ENCODE measurements around the gene IPO5. TPM values are rescaled to one million over a fixed set of nuclear protein-coding genes. Genes with fewer than 3 reads are reported as not detected.
A peak's percentile ranks its signal among the peaks of the same experiment; 100 is the strongest.

The IPO5 gene
- total and polyA plus RNA-seq, 2 of the 4 experiments (the other 2 are of a cell fraction) = 89.2 to 270 TPM

GRCh38 chr13:98004107-98004506 lies 50.6 kb downstream of the IPO5 start:
- peak overlapping the region; percentile 86 for H2BK120ac ChIP-seq (ENCODE audit: low read depth, low read length)
- peak overlapping the region; percentile 35 for H3K14ac ChIP-seq (replicated peaks; ENCODE audit: low read depth, low read length)
- H2AK9ac ChIP-seq (replicated peaks; ENCODE audit: low read depth, low read length, poor library complexity) = peak overlapping the region; percentile 47
- peaks cover 26 to 35% of the 10 kb centered on the region in 2 experiments; a peak in 3 of 4 replicates for H3K79me1 ChIP-seq (ENCODE audit: low read depth in 1 of 2, low read length in 2 of 2)
- ATAC-seq (ENCODE audit: low read depth) (peak; percentile 98), DNase-seq (peak; percentile 94)
- H3K56ac ChIP-seq (ENCODE audit: extremely low read depth, insufficient read depth, low read length) = no peak overlapping the region; the same call in 1 of the 2 replicates
- no peak overlapping the region for H3K4me3 ChIP-seq (ENCODE audit: insufficient read depth, low read depth, low read length)
- peak overlapping the region; percentile 37 for H2AFZ ChIP-seq (replicated peaks; ENCODE audit: low read length, poor library complexity)
- H4K5ac ChIP-seq (ENCODE audit: low read depth, low read length) = peak overlapping the region; percentile 82
- H3K23ac ChIP-seq (ENCODE audit: low read depth, low read length) = peak overlapping the region; percentile 42; the same call in 1 of the 2 replicates
- H4K20me1 ChIP-seq (ENCODE audit: insufficient read depth, low read length) = peaks cover 5% of the 10 kb centered on the region
- H4K8ac ChIP-seq (ENCODE audit: low read depth in 2 of 2, low read length in 2 of 2) = peak overlapping the region; percentile 6 to 65; a peak in 3 of 4 replicates
- peak overlapping the region; percentile 76; the same call in 1 of the 3 replicates for H2BK15ac ChIP-seq (ENCODE audit: low read depth, low read length)
- H3K36me3 ChIP-seq (ENCODE audit: control insufficient read depth, insufficient read depth, low read length) = peaks cover 46% of the 10 kb centered on the region
- WGBS, 2 experiments (ENCODE audit: extremely low coverage in 2 of 2, insufficient read length in 1 of 2) = 4% methylated on average over 3 of the region's 3 CpGs; no CpG with 5 or more reads in 1 of the 2 experiments
- peak overlapping the region; percentile 96 for H2BK5ac ChIP-seq (ENCODE audit: low read depth, low read length, poor library complexity, severe bottlenecking)
- in situ Hi-C loops (cut with MboI; ENCODE audit: low sequenced_read_pairs) = loop anchor here (10.0 kb wide), 1 partner anchor 391 kb away; no protein-coding TSS in a partner anchor
- peak overlapping the region; percentile 43 for H3K4me2 ChIP-seq (ENCODE audit: low read depth, low read length)
- peak overlapping the region; percentile 79 for H3K18ac ChIP-seq (ENCODE audit: low read depth, low read length)
- H3K9ac ChIP-seq (ENCODE audit: low read depth, low read length) = no peak overlapping the region
- intact Hi-C loops (cut with micrococcal nuclease) = loop anchor here (1.0 to 10.0 kb wide), 2 partner anchors 149 to 371 kb away; no protein-coding TSS in a partner anchor
- no peaks in the 10 kb centered on the region for H3K9me3 ChIP-seq (ENCODE audit: control insufficient read depth, insufficient read depth, low read length)
- H3K27ac ChIP-seq (ENCODE audit: insufficient read depth, low read length) = peak overlapping the region; percentile 79
- H3K4me1 ChIP-seq (ENCODE audit: control insufficient read depth, insufficient read depth, low read length) = peaks cover 8% of the 10 kb centered on the region
- peak overlapping the region; percentile 92 for H2BK20ac ChIP-seq (ENCODE audit: low read depth, low read length)
- dilution Hi-C loops (cut with HindIII; ENCODE audit: low sequenced_read_pairs, unreplicated experiment) = no loop called here
- no TSS peak for BruUV-seq (replicated peaks)
- peak overlapping the region; percentile 67 for H4K91ac ChIP-seq (ENCODE audit: insufficient read depth, low read depth, low read length)
- H3K27me3 ChIP-seq (ENCODE audit: control insufficient read depth, insufficient read depth, low read length) = no peaks in the 10 kb centered on the region
- ChIA-PET CTCF (no interaction called here), POLR2A (ENCODE audit: unreplicated experiment) (no interaction called here)
- H3K9me1 ChIP-seq (ENCODE audit: insufficient read depth, low read length) = peaks cover 18% of the 10 kb centered on the region
- H2AK5ac ChIP-seq (ENCODE audit: low read depth, low read length) = peak overlapping the region; percentile 92
- peak overlapping the region; percentile 86 for H3K4ac ChIP-seq (ENCODE audit: low read depth, low read length)
- TF ChIP-seq POLR2A (IDR thresholded peaks at IDR 0.05; ENCODE audit: low read depth, low read length) = no peak
- TF ChIP-seq USF2 (IDR thresholded peaks at IDR 0.05; ENCODE audit: low read depth, low read length) = no peak
- peak; percentile 55; the same call in 1 of the 2 replicates for TF ChIP-seq FOS (IDR thresholded peaks at IDR 0.05; ENCODE audit: low read depth, low read length)
- TF ChIP-seq RFX5 (IDR thresholded peaks at IDR 0.05; ENCODE audit: low read depth, low read length) = no peak
- no peak for TF ChIP-seq CHD1 (IDR thresholded peaks at IDR 0.05; ENCODE audit: low read depth, low read length)
- TF ChIP-seq MAFK (IDR thresholded peaks at IDR 0.05; ENCODE audit: low read depth, low read length) = peak; percentile 25; the same call in 1 of the 2 replicates
- TF ChIP-seq MXI1 (IDR thresholded peaks at IDR 0.05; ENCODE audit: borderline replicate concordance, low read depth, low read length) = no peak
- peak; percentile 28 for TF ChIP-seq RCOR1 (IDR thresholded peaks at IDR 0.05; ENCODE audit: insufficient replicate concordance, low read length)
- no peak for TF ChIP-seq CTCF (conservative IDR thresholded peaks at IDR 0.05; ENCODE audit: low read depth, low read length)
- TF ChIP-seq NFE2L2 (IDR thresholded peaks at IDR 0.05; ENCODE audit: low read depth, low read length) = peak; percentile 8; the same call in 1 of the 2 replicates
- no peak for TF ChIP-seq ELK1 (IDR thresholded peaks at IDR 0.05; ENCODE audit: borderline replicate concordance, low read depth, low read length)
- TF ChIP-seq BHLHE40 (IDR thresholded peaks at IDR 0.05; ENCODE audit: low read depth, low read length) = peak; percentile 71
- peak; percentile 5; the same call in 1 of the 2 replicates for TF ChIP-seq RAD21 (IDR thresholded peaks at IDR 0.05; ENCODE audit: low read length)
- no peak for TF ChIP-seq MAZ (IDR thresholded peaks at IDR 0.05; ENCODE audit: borderline replicate concordance, low read depth, low read length)
- TF ChIP-seq CEBPB (IDR thresholded peaks at IDR 0.05; ENCODE audit: low read depth, low read length) = peak; percentile 54; the same call in 1 of the 2 replicates

All from IMR-90 (cell line).